Hippocampal formation (tissue), 2 donors: Measurements from ENCODE around the gene SLC35F3.
"Not testable (repeated sequence)": the region's sequence is repeated elsewhere in the genome, so short reads cannot be mapped to it uniquely, and the experiment has no call there.

Experiments
- DNase-seq, 2 donors: peaks; one replicate each; lab custom pipeline; 2025; lab: John Stamatoyannopoulos, UW

Gene SLC35F3

DNA sequence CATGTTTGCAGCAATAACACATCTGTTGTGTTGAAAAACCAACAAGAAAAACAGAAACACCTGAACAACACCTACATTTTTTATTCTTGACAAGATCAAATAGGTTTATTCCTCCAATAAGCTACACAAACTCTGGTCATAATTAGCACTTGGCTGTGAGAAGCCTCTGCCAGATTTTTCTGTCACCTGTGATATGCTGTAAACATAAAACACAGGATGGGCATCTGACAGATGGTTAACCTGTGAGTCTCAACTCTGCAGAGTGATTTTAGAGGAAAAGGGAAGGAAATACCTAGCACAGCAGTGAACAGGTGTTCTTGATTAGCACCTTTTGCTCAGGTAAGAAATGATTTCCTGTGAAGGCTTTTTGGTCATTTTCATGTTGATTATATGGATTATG is 293.4 kb downstream of the SLC35F3 start:
- no peak for DNase-seq

DNA sequence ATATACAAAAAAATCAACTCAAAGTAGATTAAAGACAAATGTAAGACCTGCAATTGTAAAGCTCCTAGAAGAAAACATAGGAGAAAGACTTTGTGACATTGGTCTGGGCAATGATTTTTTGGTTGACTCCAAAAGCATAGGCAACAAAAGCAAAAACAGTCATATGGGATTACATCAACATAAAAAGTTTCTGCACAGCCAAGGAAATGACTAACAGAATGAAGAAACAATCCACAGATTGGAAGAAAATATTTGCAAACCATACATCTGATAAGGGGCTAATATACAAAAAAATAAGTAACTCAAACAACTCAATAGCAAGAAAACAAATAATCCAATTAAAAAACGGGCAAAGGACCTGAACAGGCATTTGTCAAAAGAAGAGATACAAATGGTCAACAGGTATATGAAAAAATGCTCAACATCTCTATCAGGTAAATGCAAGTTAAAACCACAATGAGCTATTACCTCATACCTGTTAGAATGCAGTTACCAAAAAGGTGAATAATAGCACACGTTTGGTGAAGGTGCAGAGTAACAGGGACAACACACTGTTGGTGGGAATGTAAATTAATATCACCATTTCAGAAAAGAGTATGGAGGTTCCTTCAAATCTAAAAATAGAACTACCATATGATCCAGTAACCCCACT is 295.1 kb downstream of the SLC35F3 start:
- DNase-seq: no peak

DNA sequence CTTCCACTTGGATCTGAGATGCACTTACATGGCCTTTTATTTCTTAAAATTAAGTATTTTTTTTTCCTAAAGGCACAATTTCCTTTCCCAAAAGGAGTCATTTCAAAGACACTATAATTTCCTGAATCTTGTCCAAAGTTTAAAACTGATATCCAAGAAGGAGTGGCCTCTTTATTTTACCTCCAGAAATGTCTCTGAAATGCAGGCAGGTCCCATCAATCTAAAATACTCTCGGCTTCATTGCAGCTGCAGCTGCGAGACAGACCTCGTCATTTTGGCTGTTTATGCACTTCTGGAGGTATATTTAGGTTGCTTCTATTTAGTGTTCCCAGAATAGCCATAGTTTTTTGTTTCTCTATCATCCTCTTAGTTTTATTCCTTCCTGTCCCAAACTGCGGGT is 296.1 kb downstream of the SLC35F3 start:
- no peak for DNase-seq

DNA sequence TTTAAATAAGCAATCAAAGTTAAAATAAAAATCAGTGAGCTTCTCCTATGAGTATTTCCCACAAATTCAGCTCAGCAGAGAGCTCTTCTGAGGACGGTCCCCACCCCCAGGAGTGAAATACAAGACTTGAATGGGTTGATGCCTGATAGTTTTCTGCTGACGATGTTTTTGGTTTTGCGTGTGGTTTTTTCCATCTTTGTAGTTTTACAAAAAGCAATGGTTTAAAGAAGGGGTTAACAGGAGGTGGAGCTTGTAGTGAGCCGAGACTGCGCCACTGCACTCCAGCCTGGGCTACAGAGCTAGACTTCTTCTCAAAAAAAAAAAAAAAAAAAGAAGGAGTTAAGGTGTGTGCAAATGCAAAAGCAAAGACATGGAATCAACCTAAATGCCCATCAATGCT is 297.1 kb downstream of the SLC35F3 start:
- DNase-seq: no peak

DNA sequence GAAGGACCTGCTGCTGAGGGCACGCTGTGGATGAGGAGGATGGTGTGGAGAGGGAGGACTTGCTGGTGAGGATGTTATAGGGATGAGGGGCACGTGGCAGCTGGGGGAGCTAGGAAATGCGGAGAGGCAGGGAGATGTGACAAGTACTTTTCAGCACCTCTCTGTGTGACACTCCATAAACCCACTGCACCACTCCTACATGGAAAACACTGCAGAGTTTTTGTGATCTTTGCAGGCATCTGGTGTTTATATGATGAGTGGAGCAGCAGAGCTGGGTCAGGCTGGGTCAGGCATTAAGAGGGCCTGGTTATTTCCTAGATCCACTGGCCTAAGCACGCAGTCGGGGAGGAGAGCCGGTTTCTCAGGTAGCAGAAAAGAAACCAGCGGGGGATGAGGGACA is 301.5 kb downstream of the SLC35F3 start:
- no peak for DNase-seq

DNA sequence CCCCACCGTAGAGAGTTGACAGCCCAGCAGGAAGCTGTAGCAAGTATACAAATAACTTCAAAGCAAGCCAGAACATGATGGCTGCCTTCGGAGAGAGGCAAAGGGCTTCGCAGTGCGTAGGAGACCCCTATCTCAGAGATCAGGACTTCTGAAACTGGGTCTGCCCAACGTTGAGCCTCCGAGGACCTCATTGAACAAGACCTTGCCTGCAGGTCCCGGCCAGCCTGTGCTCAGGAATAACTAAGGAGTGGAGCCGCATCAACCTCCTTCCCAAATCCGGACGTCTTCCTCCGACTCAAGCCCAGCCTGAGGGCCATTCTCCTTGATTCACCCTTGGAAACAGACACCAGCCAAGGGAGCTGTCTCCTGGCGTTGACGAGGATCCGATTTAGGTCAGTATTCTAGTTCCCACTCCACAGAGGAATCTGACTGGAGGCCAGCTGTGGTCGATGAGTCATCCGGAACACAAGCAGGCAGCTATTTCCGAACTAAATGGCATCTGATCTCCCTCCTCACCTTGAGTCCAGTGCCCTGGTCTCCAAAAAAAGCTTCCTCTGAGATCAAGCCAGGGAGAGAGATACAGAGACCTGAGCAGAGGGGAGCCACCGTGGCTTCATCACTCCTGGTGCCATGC is 302.3 kb downstream of the SLC35F3 start:
- DNase-seq: no peak

DNA sequence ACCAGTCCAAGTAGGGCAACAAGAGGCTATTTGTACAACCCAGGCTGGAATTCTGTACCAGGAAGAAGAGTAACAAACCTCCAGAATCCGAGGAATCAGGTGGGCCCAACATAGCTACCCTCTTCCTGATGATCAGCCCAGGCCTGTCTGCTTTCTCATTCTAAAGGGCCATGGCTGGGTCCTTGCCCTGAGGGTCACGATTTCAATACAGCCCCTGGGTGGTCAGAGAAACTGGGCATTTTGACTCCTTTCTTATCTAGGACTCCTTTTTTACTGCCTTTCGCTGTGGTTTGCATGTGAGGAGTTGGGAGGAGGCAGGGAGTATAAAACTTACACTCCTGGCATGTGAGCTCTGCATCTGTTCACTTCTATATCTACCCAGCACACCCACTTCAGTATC is 303.9 kb downstream of the SLC35F3 start:
- no peak for DNase-seq

DNA sequence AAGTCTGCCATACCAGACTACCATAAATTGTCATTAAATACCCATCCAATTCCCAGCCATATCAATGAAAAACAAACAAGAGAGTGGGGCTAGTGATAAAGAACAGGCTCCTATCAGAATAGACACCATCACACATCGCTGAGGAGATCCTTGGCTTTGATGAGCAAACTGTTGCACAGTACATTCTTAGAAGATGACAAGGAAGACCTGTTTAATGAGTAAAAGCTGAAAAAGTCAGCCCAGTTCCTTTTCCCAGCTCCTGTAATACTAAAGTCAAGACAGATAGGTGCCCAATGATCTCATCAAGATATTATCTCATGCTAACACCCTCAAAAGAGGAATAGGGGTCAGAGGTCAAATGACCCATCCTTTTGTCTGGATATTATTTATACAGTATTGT is 304.3 kb downstream of the SLC35F3 start:
- no peak for DNase-seq

DNA sequence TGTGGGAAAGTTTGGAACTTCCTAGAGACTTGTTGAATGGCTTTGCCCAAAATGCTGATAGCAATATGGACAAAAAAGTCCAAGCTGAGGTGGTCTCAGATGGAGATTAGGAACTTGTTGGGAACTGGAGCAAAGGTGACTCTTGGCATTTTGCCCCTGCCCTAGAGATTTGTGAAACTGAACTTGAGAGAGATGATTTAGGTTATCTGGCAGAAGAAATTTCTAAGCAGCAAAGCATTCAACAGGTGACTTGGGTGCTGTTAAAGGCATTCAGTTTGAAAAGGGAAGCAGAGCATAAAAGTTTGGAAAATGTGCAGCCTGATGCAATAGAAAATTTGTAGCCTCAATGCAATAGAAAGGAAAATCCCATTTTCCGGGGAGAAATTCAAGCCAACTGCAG is 306.0 kb downstream of the SLC35F3 start:
- DNase-seq: not testable (repeated sequence)

DNA sequence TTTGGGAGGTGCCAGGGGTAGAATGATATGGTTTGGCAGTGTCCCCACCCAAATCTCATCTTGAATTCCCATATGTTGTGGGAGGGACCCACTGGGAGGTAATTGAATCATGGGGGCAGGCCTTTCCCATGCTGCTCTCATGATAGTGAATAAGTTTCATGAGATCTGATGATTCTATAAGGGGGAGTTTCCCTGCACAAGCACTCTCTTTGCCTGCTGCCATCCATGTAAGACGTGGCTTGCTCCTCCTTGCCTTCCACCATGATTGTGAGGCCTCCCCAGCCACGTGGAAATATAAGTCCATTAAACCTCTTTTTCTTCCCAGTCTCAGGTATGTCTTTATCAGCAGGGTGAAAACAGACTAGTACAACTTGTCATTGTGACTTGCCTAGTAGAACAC is 307.4 kb downstream of the SLC35F3 start:
- DNase-seq: not testable (repeated sequence)

DNA sequence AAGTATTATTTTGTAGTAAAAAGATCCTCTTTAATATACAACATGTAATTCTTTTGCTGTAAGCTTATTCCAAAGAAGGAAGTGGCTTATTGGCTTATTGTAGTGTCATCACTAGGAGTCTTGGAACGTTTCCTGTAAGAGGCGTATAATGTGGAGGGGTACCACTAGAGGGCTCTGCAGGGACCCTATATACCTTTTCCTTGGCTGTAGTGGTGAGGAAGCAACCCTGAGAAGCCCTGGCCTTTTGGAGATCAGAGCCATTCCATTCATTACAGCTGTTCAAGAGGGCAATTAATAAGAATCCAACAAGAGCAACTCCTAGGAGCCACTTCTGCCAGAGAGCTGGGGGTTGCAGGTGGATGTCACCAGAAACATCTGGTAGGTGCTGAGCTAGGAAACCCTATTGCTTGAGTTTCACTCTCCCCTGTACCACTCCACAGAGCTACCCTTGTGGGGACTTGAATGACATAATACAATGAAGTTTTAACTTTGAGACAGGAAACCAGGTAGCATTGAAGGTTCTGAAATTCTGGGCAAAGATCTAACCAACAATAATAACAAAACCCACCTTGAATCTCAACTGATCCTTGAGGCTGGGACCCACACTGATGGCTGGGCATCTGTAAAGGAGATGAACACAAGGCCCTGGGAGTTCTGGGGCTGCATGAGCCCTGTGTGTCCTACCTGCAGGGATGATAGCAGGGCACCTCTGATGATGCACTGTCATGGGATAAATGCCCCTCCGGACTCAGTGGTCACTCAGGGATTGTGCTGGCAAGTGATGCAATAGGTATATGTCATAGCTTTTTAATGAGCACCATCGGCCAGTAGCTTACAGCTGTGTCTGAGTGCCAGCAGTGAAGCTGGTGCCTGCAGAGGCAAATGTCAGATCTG is 308.5 kb downstream of the SLC35F3 start:
- peak; percentile 9 to 78 for DNase-seq

DNA sequence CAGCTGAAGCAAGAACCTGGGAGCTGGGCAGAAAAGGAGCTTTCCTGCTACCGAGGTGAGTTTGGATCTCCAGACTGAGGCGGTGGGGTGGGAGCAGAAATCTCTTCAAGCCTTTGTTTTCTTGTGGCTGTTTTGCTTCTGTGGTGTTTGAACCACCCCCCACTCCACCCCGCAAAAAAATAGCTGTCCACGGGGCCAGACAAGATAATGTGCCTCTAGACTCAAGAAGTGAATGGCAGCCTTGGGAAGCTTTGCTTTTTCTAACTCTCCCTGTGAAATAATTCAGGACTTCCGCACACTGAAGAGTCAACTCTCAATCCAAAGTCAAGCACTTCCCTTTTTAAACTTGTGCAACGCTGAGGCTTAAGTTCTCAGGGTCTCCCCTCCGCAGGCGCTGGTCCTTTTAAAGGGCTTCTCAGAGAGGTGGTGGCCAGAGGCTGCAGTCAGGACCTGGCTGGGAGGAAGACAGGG is 309.2 kb downstream of the SLC35F3 start:
- peak in 1 of 2 donors; percentile 30 for DNase-seq

DNA sequence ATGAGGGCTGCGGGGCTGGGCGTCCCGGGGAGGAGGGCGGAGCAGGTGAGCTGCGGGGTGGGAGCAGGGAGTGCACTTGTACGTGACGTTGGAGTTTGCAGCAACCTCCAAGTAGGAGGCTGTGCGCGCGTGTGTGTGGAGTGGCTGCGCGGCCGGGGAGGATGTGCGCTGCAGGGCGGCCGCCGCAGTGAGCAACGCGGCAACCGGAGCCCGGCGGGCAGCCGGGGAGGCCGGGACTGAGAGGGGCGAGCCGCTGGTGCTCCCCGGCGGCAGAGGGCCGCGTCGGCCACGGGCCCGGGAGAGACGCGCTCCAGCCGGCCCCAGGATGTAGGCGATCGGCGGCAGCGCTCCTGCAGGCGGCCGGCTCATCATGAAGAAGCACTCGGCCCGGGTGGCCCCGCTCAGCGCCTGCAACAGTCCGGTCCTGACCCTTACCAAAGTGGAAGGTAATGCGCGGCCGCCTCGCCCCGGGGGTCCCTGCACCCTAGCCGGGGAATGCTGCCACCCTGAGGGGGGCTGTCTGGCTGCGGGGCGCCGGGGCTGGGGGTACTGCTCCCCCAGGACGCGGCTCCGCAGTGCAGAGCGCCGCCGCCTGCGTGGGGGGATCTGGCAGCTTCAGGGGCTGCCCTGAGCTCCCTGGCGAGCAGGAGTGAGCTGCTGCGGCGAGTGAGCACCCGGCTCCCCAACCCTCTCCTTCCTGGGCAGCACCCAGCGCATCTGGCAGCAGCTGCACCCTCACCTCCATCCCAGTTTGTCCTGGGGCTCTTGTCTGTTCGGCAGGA is 309.8 kb downstream of the SLC35F3 start:
- DNase-seq: peak; percentile 30 to 35

DNA sequence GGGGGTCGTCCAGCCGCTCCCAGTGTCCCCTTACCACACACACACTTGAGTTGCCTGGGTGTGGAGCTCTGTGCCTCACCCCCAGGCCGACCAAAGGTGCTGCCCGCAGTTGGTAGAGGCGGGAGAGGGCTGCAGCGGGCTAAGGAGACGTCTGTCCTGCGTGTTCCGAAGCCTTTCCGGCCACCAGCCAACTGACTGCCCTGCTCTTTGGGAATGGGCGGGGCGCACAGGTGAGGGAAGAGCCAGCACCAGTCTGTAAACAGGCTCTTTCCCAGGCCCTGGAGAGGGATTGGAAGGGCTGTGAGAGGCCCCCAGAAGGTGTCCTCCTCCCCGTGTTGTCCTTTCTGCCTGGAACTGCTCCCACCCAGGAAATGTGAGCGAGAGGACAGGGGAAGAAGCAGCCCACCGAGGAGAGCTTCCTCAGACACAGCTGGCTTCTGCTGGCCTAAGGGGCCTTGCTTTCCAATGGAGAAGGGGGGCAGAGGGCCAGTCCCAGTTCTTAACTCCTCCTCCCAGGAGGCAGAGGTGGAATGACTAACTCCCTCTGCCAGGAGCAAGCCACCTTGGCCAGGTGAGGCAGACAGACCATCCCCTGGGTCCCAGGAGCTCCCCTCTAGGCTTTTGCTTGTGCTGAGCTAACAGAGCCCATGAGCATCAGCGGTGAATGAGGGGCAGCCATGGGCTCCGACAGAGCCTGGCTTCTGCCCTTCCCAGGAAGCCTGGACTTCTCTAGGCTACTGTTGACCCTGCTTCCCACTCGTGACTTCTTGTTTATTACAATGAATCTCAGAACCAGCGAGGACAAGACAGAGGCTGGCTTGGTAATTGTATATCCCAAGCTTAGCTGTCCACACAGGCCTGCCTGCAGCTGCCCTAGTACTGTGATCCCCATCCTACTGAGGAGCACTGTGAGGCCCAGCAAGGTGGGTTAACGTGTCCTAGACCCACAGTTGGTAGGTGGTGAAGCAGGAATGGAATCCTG is 310.7 kb downstream of the SLC35F3 start:
- DNase-seq: no peak

DNA sequence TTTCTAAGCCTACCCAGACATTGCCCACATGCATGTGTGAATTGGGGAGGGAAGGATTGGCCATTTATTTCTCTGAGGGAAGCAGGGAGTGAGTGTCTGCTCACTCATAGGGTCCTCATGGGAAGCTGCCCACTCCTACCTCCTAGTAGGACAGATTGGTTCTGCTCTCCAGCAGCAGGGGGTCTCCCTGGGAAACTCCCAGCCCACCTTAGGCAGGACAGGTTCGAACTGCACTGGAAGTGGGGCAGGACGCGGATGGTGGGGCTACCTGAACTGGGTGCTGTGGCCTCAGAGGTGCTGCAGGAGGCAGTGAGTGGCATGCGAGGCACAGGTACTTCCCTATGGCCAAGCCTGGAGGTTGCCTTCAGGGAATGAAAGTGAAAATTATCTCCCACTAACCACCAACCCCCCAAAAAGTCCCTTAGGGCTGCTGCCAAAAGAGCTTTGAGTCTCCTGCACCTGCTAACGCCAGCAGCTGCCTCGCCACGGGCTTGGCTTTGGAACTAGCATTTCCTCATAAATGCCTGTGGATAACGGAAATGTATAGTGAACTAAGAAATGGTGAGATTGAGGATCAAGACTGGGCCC is 311.7 kb downstream of the SLC35F3 start:
- DNase-seq: no peak

DNA sequence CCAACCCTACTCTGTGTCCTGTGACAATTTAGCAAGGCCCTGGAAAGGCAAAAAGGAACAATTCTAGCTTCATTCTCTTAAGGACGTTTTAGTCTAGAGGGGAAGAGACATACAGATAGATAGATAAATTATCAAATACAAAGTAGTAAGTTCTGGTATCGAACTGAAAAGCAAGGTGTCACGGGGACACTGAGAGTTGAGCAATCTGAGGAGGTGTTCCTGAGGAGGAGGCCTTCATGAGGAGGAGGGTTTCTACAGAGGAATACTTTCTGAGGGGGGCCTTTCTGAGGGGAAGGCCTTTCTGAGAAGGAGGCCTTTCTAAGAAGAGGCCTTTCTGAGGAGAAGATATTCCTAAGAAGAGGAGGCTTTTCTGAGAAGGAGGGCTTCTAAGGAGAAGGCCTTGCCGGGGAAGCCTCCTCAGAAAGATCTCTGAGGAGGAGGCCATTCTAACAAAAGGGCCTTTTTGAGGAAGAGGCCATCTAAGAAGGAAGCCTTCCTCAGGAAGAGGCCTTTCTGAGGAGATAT is 312.9 kb downstream of the SLC35F3 start:
- DNase-seq: no peak

DNA sequence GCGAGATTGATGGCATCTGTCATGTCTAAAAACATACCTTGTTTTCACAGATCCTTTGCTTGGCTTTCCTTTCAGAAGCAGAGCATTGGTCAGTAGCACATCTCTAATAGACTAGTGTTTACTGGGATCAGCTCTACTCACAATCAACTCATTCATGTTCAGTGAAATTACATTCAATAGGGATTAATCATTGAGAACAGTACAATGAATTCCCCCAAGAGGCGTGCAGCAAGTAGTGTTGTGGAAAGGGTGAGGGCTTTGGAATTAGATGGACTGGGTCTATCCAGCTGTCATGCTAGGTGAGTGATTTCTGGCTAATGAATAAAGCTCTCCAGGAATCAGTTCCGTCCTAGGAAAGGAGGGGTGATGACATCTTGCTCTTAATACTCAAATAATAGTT is 313.6 kb downstream of the SLC35F3 start:
- DNase-seq: peak in 1 of 2 donors; percentile 17

DNA sequence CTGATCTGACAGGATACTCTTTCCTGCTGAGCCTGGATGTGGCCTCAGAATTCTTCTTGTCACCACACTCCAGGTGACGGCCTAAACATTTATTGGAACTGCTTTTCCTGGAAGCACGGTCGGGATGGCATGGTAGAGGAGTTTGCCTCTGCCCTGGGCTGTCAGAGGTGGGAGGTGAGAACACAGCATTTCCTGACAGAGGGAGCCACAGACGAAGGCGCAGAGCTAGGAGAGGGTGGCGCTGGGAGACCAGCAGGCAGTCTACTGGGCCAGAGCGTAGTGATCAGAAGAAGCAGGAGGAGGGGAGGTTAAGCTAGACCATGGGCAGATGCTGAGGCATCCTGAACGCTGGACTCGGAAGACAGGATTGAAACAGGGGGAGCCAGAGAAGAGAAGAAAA is 315.2 kb downstream of the SLC35F3 start:
- DNase-seq: no peak

DNA sequence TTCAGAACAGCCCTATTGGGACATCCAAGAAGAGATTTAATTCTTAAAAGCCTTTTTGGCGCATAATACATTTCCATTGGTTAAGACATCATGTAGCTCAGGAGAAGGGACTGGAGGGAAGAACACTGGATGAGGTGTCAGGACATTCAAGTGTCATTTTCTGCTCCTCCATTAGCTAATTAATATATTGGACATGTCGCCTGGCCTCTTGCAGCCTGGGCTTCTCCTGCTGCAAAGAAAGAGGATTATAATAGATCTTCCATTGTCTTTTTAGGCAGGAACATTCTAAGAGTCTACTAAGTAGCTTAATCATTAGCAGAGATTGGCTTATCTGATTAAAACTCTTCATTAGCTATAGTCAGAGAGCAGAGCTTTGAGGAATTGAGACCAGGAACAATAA is 317.1 kb downstream of the SLC35F3 start:
- DNase-seq: no peak
